ENCODE data around the gene KYNU.
A peak's percentile ranks its signal among the peaks of the same experiment; 100 is the strongest.
"Not testable (repeated sequence)": the region's sequence is repeated elsewhere in the genome, so short reads cannot be mapped to it uniquely, and the experiment has no call there.

KYNU gene

GRCh38 chr2:143015656-143016055 lies 138.2 kb downstream of the KYNU start:
- no peak for DNase-seq (ENCODE audit: low read depth in 2 of 2)

GRCh38 chr2:143026411-143027054 lies 149.1 kb downstream of the KYNU start:
- DNase-seq (ENCODE audit: low read depth in 2 of 2), result no peak

- no peak for DNase-seq (ENCODE audit: low read depth in 2 of 2)
Observed at GRCh38 chr2:143029141-143029540, 151.7 kb downstream of the KYNU start.

GRCh38 chr2:143030127-143030526 lies 152.7 kb downstream of the KYNU start:
- no peak for DNase-seq (ENCODE audit: low read depth in 2 of 2)

GRCh38 chr2:143034292-143035074 lies 157.0 kb downstream of the KYNU start:
- peak; percentile 8 to 14 for DNase-seq (ENCODE audit: low read depth in 2 of 2)

GRCh38 chr2:143051465-143051864 lies 174.0 kb downstream of the KYNU start:
- no peak for DNase-seq (ENCODE audit: low read depth in 2 of 2)

GRCh38 chr2:143053437-143053836 lies 176.0 kb downstream of the KYNU start:
- not testable (repeated sequence) for DNase-seq (ENCODE audit: low read depth in 2 of 2)

GRCh38 chr2:143056550-143056949 lies 179.1 kb downstream of the KYNU start:
- DNase-seq (ENCODE audit: low read depth in 2 of 2), result no peak

- no peak for DNase-seq (ENCODE audit: low read depth in 2 of 2)
Observed at GRCh38 chr2:143058851-143059250, 181.4 kb downstream of the KYNU start.

- DNase-seq (ENCODE audit: low read depth in 2 of 2), result no peak
Observed at GRCh38 chr2:143063612-143064200, 186.2 kb downstream of the KYNU start.

GRCh38 chr2:143068094-143068493 lies 190.6 kb downstream of the KYNU start:
- DNase-seq (ENCODE audit: low read depth in 2 of 2), result no peak

- DNase-seq (ENCODE audit: low read depth in 2 of 2), result no peak
Observed at GRCh38 chr2:143068509-143068908, 191.0 kb downstream of the KYNU start.

GRCh38 chr2:143070704-143071103 lies 193.2 kb downstream of the KYNU start:
- DNase-seq (ENCODE audit: low read depth in 2 of 2), result no peak

GRCh38 chr2:143071185-143071876 lies 193.9 kb downstream of the KYNU start:
- no peak for DNase-seq (ENCODE audit: low read depth in 2 of 2)

GRCh38 chr2:143074913-143075312 lies 197.4 kb downstream of the KYNU start:
- DNase-seq (ENCODE audit: low read depth in 2 of 2), result not testable (repeated sequence)

GRCh38 chr2:143075711-143076110 lies 198.2 kb downstream of the KYNU start:
- DNase-seq (ENCODE audit: low read depth in 2 of 2), result no peak

GRCh38 chr2:143078104-143078503 lies 200.6 kb downstream of the KYNU start:
- DNase-seq (ENCODE audit: low read depth in 2 of 2), result no peak

GRCh38 chr2:143081616-143082015 lies 204.2 kb downstream of the KYNU start:
- DNase-seq (ENCODE audit: low read depth in 2 of 2), result no peak

- DNase-seq (ENCODE audit: low read depth in 2 of 2), result no peak
Observed at GRCh38 chr2:143083636-143084035, 206.2 kb downstream of the KYNU start.

- DNase-seq (ENCODE audit: low read depth in 2 of 2), result no peak
Observed at GRCh38 chr2:143084462-143084861, 207.0 kb downstream of the KYNU start.

- DNase-seq (ENCODE audit: low read depth in 2 of 2), result no peak
Observed at GRCh38 chr2:143085125-143085784, 207.8 kb downstream of the KYNU start.

GRCh38 chr2:143087033-143087432 lies 209.6 kb downstream of the KYNU start:
- no peak for DNase-seq (ENCODE audit: low read depth in 2 of 2)

All from stimulated activated CD4-positive, alpha-beta T cell treated with anti-CD3 and anti-CD28 coated beads, Interleukin-12 subunit alpha, Interleukin-12 subunit beta, amount 100 ng/mL, for 24 hours (primary cell).